PFSK-1 (cell line): ENCODE measurements around the gene PATE4.

ENCODE experiments used
- POLR2AphosphoS5 ChIP-seq: IDR thresholded peaks from 2 replicates; pipeline ENCODE4 v1.6.1; 2012; ENCODE audit warnings: low read depth, mild to moderate bottlenecking, control low read depth, low read length, moderate library complexity
- SIN3A ChIP-seq: IDR thresholded peaks from 2 replicates; pipeline ENCODE4 v1.6.1; 2012; ENCODE audit warnings: mild to moderate bottlenecking, low read length, moderate library complexity, borderline replicate concordance; ENCODE audit not compliant: insufficient read depth
- TF ChIP-seq, protein P1 (sequence below), 2 experiments: IDR thresholded peaks; 2 replicates each; pipeline versions ENCODE4 v1.6.1 to v1.8.0; 2011 to 2012; ENCODE audit warnings: low read depth in 2 of 2, low read length in 2 of 2, control low read depth in 1 of 2, inconsistent platforms in 1 of 2, mild to moderate bottlenecking in 1 of 2, moderate library complexity in 1 of 2; ENCODE audit not compliant: insufficient read depth in 1 of 2

DNA sequence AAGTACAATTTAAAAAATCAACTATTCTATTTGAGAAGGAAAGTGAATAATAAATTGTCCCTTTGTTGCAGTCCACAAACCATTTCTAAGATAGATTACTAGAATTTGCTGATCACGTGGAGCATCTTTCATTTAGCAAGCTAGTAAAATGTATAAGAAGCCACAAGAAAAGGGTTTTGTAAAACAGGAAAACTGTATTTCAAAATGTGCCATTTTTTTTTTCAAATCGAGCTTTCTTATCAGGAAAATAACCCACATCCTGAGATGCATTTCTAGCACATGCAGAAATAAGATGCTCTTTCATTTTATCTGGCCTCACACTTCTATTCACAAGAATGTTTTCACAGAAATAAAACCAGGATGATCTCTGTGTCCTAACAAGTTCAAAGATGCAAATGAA is 48.4 kb upstream of the PATE4 start:
- TF ChIP-seq POLR2AphosphoS5 (no peak), SIN3A (no peak)
- TF ChIP-seq, protein P1, sequence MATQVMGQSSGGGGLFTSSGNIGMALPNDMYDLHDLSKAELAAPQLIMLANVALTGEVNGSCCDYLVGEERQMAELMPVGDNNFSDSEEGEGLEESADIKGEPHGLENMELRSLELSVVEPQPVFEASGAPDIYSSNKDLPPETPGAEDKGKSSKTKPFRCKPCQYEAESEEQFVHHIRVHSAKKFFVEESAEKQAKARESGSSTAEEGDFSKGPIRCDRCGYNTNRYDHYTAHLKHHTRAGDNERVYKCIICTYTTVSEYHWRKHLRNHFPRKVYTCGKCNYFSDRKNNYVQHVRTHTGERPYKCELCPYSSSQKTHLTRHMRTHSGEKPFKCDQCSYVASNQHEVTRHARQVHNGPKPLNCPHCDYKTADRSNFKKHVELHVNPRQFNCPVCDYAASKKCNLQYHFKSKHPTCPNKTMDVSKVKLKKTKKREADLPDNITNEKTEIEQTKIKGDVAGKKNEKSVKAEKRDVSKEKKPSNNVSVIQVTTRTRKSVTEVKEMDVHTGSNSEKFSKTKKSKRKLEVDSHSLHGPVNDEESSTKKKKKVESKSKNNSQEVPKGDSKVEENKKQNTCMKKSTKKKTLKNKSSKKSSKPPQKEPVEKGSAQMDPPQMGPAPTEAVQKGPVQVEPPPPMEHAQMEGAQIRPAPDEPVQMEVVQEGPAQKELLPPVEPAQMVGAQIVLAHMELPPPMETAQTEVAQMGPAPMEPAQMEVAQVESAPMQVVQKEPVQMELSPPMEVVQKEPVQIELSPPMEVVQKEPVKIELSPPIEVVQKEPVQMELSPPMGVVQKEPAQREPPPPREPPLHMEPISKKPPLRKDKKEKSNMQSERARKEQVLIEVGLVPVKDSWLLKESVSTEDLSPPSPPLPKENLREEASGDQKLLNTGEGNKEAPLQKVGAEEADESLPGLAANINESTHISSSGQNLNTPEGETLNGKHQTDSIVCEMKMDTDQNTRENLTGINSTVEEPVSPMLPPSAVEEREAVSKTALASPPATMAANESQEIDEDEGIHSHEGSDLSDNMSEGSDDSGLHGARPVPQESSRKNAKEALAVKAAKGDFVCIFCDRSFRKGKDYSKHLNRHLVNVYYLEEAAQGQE (IDR thresholded peaks at IDR 0.05; ENCODE audit: insufficient read depth in 1 of 2, low read depth in 2 of 2, low read length in 2 of 2), result no peak
